ENCODE results near the gene RPTOR. TPM values are rescaled to one million over a fixed set of nuclear protein-coding genes. Genes with fewer than 3 reads are reported as not detected.

The RPTOR gene
- total RNA-seq, 2 experiments from 2014 or later: 48.1 to 87.8 TPM

DNA sequence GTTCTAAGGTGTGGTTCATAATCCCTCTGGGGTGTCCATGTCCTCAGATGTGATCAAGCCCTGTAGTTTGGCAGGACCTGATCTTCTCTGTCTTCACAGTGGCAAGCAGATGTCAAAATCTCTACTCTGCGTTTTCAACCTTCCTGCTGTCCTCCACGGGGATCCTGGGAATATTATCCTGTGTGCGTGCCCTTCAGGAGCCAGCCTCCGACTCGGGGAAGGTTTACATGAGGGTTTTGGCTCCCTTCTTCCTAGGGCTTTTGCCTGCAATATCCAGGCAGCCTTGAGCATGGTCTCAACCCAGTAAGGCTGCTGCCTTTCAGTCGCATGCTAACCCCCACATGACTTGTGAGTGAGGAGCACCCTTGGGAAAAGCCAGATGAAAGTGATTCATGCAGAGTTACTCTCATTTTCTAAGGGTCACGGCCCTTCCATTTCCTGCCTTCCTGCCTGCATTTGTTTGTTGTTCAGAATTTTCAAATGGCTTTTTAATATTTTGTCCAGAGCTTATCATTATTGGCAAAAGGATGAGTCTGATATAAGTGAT is 244.8 kb downstream of the RPTOR start:
- ChIA-PET POLR2A (interaction anchor here (0.6 to 1.0 kb wide), 5 partner anchors 9 to 115 kb away, joined by 3 to 4 read pairs (median 3); no protein-coding TSS in a partner anchor), CTCF (ENCODE audit: unreplicated experiment) (interaction anchor here (0.8 kb wide), 1 partner anchor 9 kb away, joined by 5 read pairs; no protein-coding TSS in a partner anchor)
- intact Hi-C loops (cut with micrococcal nuclease; ENCODE audit: unreplicated experiment): no loop called here
- peaks cover 14% of the 10 kb centered on the region; the same call in 1 of the 2 replicates for H3K79me2 ChIP-seq (ENCODE audit: insufficient read depth, low read depth, low read length)
- H3K27ac ChIP-seq (ENCODE audit: low read depth, low read length, poor library complexity, severe bottlenecking): peak overlapping the region; percentile 83
- peaks cover 12% of the 10 kb centered on the region for H3K9me3 ChIP-seq (ENCODE audit: low read length)
- no peaks in the 10 kb centered on the region for H3K9me2 ChIP-seq (ENCODE audit: insufficient read depth, low read length)
- no peaks in the 10 kb centered on the region for H4K20me1 ChIP-seq (ENCODE audit: insufficient read depth, low read length)
- peak overlapping the region; percentile 49; the same call in 1 of the 2 replicates for H2AFZ ChIP-seq (ENCODE audit: low read length)
- no peak for TF ChIP-seq EZH2phosphoT487 (IDR thresholded peaks at IDR 0.05; ENCODE audit: borderline replicate concordance, low read depth, low read length)
- TF ChIP-seq CTCF (conservative IDR thresholded peaks at IDR 0.05; ENCODE audit: low read length): no peak
- peaks cover 40% of the 10 kb centered on the region for H3K36me3 ChIP-seq (ENCODE audit: insufficient read depth, low read length)
- no TSS peak for BruUV-seq (replicated peaks)
- peak; percentile 71 for DNase-seq (ENCODE audit: low spot score)
- peaks cover 39% of the 10 kb centered on the region for H3K4me1 ChIP-seq (ENCODE audit: insufficient read depth, low read length, poor library complexity, severe bottlenecking)
- H3K4me3 ChIP-seq (ENCODE audit: low read depth, low read length, poor library complexity, severe bottlenecking): peak overlapping the region; percentile 26
- peak overlapping the region; percentile 64 for H3K4me2 ChIP-seq (ENCODE audit: low read length)

GRCh38 chr17:80790021-80790765 is 245.6 kb downstream of the RPTOR start:
- Histone ChIP-seq H3K9me3 (ENCODE audit: low read length) (peaks cover 12% of the 10 kb centered on the region), H4K20me1 (ENCODE audit: insufficient read depth, low read length) (no peaks in the 10 kb centered on the region), H2AFZ (ENCODE audit: low read length) (peak overlapping the region; percentile 49; the same call in 1 of the 2 replicates), H3K4me1 (ENCODE audit: insufficient read depth, low read length, poor library complexity, severe bottlenecking) (peaks cover 39% of the 10 kb centered on the region), H3K4me2 (ENCODE audit: low read length) (peak overlapping the region; percentile 64), H3K36me3 (ENCODE audit: insufficient read depth, low read length) (peaks cover 45% of the 10 kb centered on the region), H3K79me2 (ENCODE audit: insufficient read depth, low read depth, low read length) (peaks cover 14% of the 10 kb centered on the region; the same call in 1 of the 2 replicates), H3K4me3 (ENCODE audit: low read depth, low read length, poor library complexity, severe bottlenecking) (peak overlapping the region; percentile 26), H3K9me2 (ENCODE audit: insufficient read depth, low read length) (no peaks in the 10 kb centered on the region), H3K27ac (ENCODE audit: low read depth, low read length, poor library complexity, severe bottlenecking) (peak overlapping the region; percentile 83)
- intact Hi-C loops (cut with micrococcal nuclease; ENCODE audit: unreplicated experiment): no loop called here
- BruUV-seq (replicated peaks): no TSS peak
- TF ChIP-seq CTCF (conservative IDR thresholded peaks at IDR 0.05; ENCODE audit: low read length): no peak
- no peak for TF ChIP-seq EZH2phosphoT487 (IDR thresholded peaks at IDR 0.05; ENCODE audit: borderline replicate concordance, low read depth, low read length)
- POLR2A ChIA-PET: interaction anchor here (0.6 to 1.0 kb wide), 4 partner anchors 10 to 51 kb away, joined by 3 to 4 read pairs (median 3); no protein-coding TSS in a partner anchor
- peak; percentile 78 for DNase-seq (ENCODE audit: low spot score)
- CTCF ChIA-PET (ENCODE audit: unreplicated experiment): interaction anchor here (0.8 kb wide), 1 partner anchor 10 kb away, joined by 5 read pairs; no protein-coding TSS in a partner anchor

Measured in OCI-LY7 (cell line).